Mucosa of descending colon (tissue), 3 donors: Measurements from ENCODE around the gene FHL3. TPM values are rescaled to one million over a fixed set of nuclear protein-coding genes. Genes with fewer than 3 reads are reported as not detected.
A peak's percentile ranks its signal among the peaks of the same experiment; 100 is the strongest.

Experiments
- ATAC-seq: fragments of 200-7000 bp; cut with Tn5 transposase; one replicate; pipeline ENCODE4 v1.9.1; 2020; ENCODE audit warnings: mild to moderate bottlenecking, moderate library complexity
- DNase-seq, 3 donors: peaks; one replicate each; pipeline ENCODE4 v3.0.0-alpha.2; 2020
- H3K36me3 ChIP-seq: fragments of 200-600 bp; one replicate; pipeline ENCODE4 v1.8.0; 2021; ENCODE audit warnings: low read depth, mild to moderate bottlenecking
- H3K4me1 ChIP-seq: fragments of 200-600 bp; one replicate; pipeline ENCODE4 v1.8.0; 2021; ENCODE audit warnings: low read depth, mild to moderate bottlenecking
- H3K4me3 ChIP-seq: fragments of 200-600 bp; one replicate; pipeline ENCODE4 v1.8.0; 2021; ENCODE audit warnings: mild to moderate bottlenecking
- H3K9me3 ChIP-seq: fragments of 200-600 bp; one replicate; pipeline ENCODE4 v1.8.0; 2021; ENCODE audit warnings: mild to moderate bottlenecking
- intact Hi-C, 2 donors: fragments of 100-400 bp; cut with DNase I in 1 of 2; cut with micrococcal nuclease in 1 of 2; formaldehyde crosslinking; loops; one replicate each; pipeline versions ENCODE4 v1.11.0 to v1.11.1; 2022; cut with DNase I, micrococcal nuclease
- total RNA-seq, 3 donors: library from RNA; stranded (reverse); fragmentation: NEBNext Ultra II Directional in 2 of 3; extraction: Animal tissue kit (Norgen Biotek cat#: 25700) in 2 of 3; gene quantifications; one replicate each; pipeline versions ENCODE4 v1.2.1 to v1.2.4, GENCODE V29; 2021 to 2023
- TF ChIP-seq, protein P1 (sequence below): fragments of 200-600 bp; IDR thresholded peaks from one replicate; pipeline ENCODE4 v1.8.0; 2022; ENCODE audit warnings: antibody characterized with exemption, mild to moderate bottlenecking
- donor health status: DM: no; HTN: no; CAD: no; lungs with moderate emphysema.
- donor health status: DM: no; HTN: no; CAD: no.
- donor health status: DM: no; HTN: yes; CAD: no.

The FHL3 gene
- total RNA-seq, 3 donors from 2014 or later, result 2.0 to 34.1 (median 8.7) TPM

- intact Hi-C loops, result no loop called here
- DNase-seq, result peak; percentile 91 to 95 (median 93)
- H3K4me3 ChIP-seq, result peak within 1 kb of the TSS; percentile 35
- TF ChIP-seq, protein P1, sequence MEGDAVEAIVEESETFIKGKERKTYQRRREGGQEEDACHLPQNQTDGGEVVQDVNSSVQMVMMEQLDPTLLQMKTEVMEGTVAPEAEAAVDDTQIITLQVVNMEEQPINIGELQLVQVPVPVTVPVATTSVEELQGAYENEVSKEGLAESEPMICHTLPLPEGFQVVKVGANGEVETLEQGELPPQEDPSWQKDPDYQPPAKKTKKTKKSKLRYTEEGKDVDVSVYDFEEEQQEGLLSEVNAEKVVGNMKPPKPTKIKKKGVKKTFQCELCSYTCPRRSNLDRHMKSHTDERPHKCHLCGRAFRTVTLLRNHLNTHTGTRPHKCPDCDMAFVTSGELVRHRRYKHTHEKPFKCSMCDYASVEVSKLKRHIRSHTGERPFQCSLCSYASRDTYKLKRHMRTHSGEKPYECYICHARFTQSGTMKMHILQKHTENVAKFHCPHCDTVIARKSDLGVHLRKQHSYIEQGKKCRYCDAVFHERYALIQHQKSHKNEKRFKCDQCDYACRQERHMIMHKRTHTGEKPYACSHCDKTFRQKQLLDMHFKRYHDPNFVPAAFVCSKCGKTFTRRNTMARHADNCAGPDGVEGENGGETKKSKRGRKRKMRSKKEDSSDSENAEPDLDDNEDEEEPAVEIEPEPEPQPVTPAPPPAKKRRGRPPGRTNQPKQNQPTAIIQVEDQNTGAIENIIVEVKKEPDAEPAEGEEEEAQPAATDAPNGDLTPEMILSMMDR, result no peak
- no peaks in the 10 kb centered on the region for H3K9me3 ChIP-seq
- no peaks in the 10 kb centered on the region for H3K36me3 ChIP-seq
- ATAC-seq, result peak; percentile 98
- H3K4me1 ChIP-seq, result peaks cover 14% of the 10 kb centered on the region
Measured at GRCh38 chr1:38012363-38013226, 7.3 kb upstream of the FHL3 start, which contains the start of gene UTP11. Gene UTP11, plus strand, starts transcription at chr1:38012734. Its CDS starts 69 bp downstream, at chr1:38012803.

- Histone ChIP-seq H3K4me1 (peaks cover 14% of the 10 kb centered on the region), H3K36me3 (no peaks in the 10 kb centered on the region), H3K4me3 (no peak overlapping the region), H3K9me3 (no peaks in the 10 kb centered on the region)
- TF ChIP-seq, protein P1, result no peak
- intact Hi-C loops, result no loop called here
- no peak for ATAC-seq
- no peak for DNase-seq
Measured at GRCh38 chr1:38009841-38010180, 4.5 kb upstream of the FHL3 start.

- Histone ChIP-seq H3K36me3 (no peaks in the 10 kb centered on the region), H3K4me3 (no peak overlapping the region), H3K9me3 (no peaks in the 10 kb centered on the region), H3K4me1 (peaks cover 13% of the 10 kb centered on the region)
- TF ChIP-seq, protein P1, result no peak
- DNase-seq (no peak), ATAC-seq (no peak)
- intact Hi-C loops, result no loop called here
Measured at GRCh38 chr1:38009088-38009840, 4.0 kb upstream of the FHL3 start.

DNA sequence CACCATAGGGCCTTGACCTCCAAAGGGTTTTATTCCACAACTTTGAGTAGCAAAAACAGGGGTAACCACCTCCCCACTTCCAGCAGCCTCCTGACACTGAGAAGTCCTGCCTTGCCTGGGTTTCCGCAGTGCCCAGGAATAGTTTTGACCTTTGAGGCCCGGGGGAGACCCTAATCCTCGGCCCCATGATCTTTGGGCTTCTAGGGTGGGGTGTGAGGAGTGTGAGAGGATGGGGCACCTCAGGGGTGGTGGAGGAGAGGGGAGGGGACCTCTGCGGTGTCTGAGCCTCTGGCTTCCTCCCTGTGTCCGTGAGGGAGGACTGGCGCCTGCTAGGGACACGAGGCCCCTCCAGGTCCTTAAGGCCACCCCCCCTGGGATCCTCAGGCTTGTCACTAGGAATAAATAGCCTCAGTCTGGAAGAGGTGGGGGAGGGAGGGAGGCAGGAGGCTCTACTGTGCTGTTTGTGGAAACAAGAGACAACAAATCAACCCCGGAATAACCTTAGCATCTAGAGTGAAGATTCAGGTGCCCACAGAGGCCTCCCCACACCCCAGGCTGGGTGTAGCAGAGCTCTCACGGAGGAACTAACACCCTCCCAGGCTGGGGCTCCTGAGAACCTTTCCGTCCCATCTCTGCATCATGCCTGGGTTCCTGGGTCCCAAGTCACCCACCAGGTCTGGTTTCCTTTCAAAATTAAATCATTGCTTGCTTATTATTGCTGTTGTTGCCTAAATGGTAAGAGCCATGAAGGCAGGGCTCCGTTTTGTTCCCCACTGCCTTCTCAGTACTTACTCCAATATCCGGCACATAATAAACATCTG is 904 bp upstream of the FHL3 start:
- intact Hi-C loops, result no loop called here
- TF ChIP-seq, protein P1, result no peak
- peaks cover 4% of the 10 kb centered on the region for H3K4me1 ChIP-seq
- ATAC-seq (no peak), DNase-seq (no peak)
- H3K4me3 ChIP-seq, result no peak overlapping the region
- no peaks in the 10 kb centered on the region for H3K36me3 ChIP-seq
- no peaks in the 10 kb centered on the region for H3K9me3 ChIP-seq
